ENCODE measurements around the gene SPRR1A.

DNA sequence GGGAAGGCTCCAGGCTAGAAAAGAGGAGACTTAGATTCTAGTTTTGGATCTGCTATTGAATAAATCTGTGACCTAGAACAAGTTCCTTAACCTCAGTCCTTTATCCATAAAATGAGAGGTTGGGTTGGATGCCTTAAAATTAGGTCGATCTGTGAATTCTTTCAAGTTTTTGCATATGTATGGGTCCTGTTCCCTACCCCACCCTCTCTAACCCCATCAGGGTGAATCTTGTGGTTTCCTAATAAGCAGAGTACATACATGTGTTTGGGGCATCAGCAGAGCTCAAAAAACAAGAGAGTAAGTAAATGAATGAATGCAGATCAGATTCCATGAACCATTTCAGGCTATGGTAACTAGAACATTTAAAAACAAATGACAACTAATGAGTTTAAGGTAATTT is 7.2 kb upstream of the SPRR1A start:
- TF ChIP-seq, protein P1, sequence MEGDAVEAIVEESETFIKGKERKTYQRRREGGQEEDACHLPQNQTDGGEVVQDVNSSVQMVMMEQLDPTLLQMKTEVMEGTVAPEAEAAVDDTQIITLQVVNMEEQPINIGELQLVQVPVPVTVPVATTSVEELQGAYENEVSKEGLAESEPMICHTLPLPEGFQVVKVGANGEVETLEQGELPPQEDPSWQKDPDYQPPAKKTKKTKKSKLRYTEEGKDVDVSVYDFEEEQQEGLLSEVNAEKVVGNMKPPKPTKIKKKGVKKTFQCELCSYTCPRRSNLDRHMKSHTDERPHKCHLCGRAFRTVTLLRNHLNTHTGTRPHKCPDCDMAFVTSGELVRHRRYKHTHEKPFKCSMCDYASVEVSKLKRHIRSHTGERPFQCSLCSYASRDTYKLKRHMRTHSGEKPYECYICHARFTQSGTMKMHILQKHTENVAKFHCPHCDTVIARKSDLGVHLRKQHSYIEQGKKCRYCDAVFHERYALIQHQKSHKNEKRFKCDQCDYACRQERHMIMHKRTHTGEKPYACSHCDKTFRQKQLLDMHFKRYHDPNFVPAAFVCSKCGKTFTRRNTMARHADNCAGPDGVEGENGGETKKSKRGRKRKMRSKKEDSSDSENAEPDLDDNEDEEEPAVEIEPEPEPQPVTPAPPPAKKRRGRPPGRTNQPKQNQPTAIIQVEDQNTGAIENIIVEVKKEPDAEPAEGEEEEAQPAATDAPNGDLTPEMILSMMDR (IDR thresholded peaks at IDR 0.05): no peak
- TF ChIP-seq ZFX (IDR thresholded peaks at IDR 0.05; ENCODE audit: borderline replicate concordance): no peak

All from 22Rv1 (cell line).